ENCODE results near the gene TTLL12.
A peak's percentile ranks its signal among the peaks of the same experiment; 100 is the strongest.

TTLL12 gene

DNA sequence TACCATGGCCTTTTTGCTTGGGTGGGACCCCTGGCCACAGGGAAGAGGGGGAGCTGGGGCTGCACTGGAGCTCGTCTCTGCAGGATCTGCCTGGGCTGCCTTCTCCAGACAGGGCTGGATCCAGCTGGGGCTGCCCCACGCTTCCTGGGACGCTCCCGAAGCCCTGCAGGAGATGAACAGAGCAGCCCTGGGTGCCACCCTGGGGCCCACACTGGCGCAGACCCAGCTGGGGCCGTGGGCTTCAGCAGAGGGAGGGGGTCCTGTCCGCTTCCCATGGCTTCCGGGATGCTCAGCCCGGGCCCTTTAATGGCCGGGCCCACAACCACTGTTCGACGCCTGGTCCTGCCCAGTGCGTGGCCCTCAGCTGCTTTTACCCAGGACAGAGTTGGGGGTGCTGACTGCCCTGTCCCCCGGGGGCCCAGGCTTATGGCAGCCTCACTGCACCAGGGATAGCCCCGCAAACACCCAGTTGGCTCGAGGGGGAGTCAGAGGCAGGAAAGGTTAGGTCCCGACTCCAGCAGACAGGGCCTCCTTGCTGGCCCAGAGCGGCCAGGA is 23.6 kb downstream of the TTLL12 start:
- H2AFZ ChIP-seq (ENCODE audit: low read length), result no peak overlapping the region
- H3K4me2 ChIP-seq (ENCODE audit: low read length), result peak overlapping the region; percentile 37
- H3K4me1 ChIP-seq (ENCODE audit: insufficient read depth, low read length, severe bottlenecking), result peaks cover 25% of the 10 kb centered on the region

DNA sequence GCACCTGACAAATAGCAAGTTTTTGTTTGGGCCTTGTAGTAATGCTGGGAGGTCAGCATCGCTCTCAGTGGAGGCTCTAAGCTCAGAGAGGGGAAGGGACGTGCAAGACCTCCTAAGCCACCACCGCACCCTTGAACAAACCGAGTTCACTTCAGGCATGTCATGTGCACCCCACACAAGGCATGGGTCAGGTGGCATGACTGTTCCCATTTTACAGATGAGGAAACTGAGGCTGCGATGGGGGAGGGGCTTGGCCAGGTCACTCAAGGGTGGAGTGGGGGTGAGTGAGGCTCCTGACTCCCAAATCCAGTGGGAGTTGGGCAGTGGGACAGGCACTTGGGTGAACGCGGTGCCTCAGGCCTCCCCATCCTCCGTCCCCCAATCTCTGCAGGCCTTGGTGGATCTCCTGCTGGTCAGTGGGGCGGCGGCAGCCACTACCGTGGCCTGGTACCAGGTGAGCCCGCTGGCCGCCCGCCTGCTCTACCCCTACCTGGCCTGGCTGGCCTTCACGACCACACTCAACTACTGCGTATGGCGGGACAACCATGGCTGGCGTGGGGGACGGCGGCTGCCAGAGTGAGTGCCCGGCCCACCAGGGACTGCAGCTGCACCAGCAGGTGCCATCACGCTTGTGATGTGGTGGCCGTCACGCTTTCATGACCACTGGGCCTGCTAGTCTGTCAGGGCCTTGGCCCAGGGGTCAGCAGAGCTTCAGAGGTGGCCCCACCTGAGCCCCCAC is 24.4 kb downstream of the TTLL12 start:
- Histone ChIP-seq H2AFZ (ENCODE audit: low read length) (no peak overlapping the region), H3K4me3 (ENCODE audit: low read depth, low read length, poor library complexity, severe bottlenecking) (no peak overlapping the region), H4K20me1 (ENCODE audit: insufficient read depth, low read length) (no peaks in the 10 kb centered on the region), H3K9me3 (ENCODE audit: low read length) (no peaks in the 10 kb centered on the region), H3K9me2 (ENCODE audit: low read depth, low read length) (no peaks in the 10 kb centered on the region), H3K27me3 (ENCODE audit: insufficient read depth, low read length) (0 out of 2 replicates have a peak, but pooled peaks cover 13% of the 10 kb centered on the region), H3K79me2 (ENCODE audit: insufficient read depth, low read length) (no peaks in the 10 kb centered on the region), H3K36me3 (ENCODE audit: insufficient read depth, low read length) (peaks cover 8% of the 10 kb centered on the region), H3K4me1 (ENCODE audit: insufficient read depth, low read length, severe bottlenecking) (peaks cover 25% of the 10 kb centered on the region), H3F3A (ENCODE audit: insufficient read depth, low read length) (no peaks in the 10 kb centered on the region), H3K4me2 (ENCODE audit: low read length) (no peak overlapping the region), H3K9ac (ENCODE audit: low read length) (no peak overlapping the region), H3K27ac (ENCODE audit: low read depth, low read length, poor library complexity, severe bottlenecking) (no peak overlapping the region)
- TF ChIP-seq EZH2 (IDR thresholded peaks at IDR 0.05; ENCODE audit: borderline replicate concordance, low read length), result no peak

More for the DNA sequence above, 23.6 kb downstream of the TTLL12 start:
- no peaks in the 10 kb centered on the region for H4K20me1 ChIP-seq (ENCODE audit: insufficient read depth, low read length)
- H3K9me3 ChIP-seq (ENCODE audit: low read length), result no peaks in the 10 kb centered on the region
- H3K79me2 ChIP-seq (ENCODE audit: insufficient read depth, low read length), result no peaks in the 10 kb centered on the region
- peak overlapping the region; percentile 25 for H3K4me3 ChIP-seq (ENCODE audit: low read depth, low read length, poor library complexity, severe bottlenecking)
- no peak overlapping the region; the same call in 1 of the 2 replicates for H3K9ac ChIP-seq (ENCODE audit: low read length)
- H3F3A ChIP-seq (ENCODE audit: insufficient read depth, low read length), result no peaks in the 10 kb centered on the region
- H3K36me3 ChIP-seq (ENCODE audit: insufficient read depth, low read length), result peaks cover 15% of the 10 kb centered on the region
- no peaks in the 10 kb centered on the region for H3K9me2 ChIP-seq (ENCODE audit: low read depth, low read length)
- no peak for TF ChIP-seq EZH2 (IDR thresholded peaks at IDR 0.05; ENCODE audit: borderline replicate concordance, low read length)
- TF ChIP-seq, protein P1, sequence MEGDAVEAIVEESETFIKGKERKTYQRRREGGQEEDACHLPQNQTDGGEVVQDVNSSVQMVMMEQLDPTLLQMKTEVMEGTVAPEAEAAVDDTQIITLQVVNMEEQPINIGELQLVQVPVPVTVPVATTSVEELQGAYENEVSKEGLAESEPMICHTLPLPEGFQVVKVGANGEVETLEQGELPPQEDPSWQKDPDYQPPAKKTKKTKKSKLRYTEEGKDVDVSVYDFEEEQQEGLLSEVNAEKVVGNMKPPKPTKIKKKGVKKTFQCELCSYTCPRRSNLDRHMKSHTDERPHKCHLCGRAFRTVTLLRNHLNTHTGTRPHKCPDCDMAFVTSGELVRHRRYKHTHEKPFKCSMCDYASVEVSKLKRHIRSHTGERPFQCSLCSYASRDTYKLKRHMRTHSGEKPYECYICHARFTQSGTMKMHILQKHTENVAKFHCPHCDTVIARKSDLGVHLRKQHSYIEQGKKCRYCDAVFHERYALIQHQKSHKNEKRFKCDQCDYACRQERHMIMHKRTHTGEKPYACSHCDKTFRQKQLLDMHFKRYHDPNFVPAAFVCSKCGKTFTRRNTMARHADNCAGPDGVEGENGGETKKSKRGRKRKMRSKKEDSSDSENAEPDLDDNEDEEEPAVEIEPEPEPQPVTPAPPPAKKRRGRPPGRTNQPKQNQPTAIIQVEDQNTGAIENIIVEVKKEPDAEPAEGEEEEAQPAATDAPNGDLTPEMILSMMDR (IDR thresholded peaks at IDR 0.05; ENCODE audit: low read length), result no peak
- 0 out of 2 replicates have a peak, but pooled peaks cover 13% of the 10 kb centered on the region for H3K27me3 ChIP-seq (ENCODE audit: insufficient read depth, low read length)
- no peak overlapping the region for H3K27ac ChIP-seq (ENCODE audit: low read depth, low read length, poor library complexity, severe bottlenecking)

DNA sequence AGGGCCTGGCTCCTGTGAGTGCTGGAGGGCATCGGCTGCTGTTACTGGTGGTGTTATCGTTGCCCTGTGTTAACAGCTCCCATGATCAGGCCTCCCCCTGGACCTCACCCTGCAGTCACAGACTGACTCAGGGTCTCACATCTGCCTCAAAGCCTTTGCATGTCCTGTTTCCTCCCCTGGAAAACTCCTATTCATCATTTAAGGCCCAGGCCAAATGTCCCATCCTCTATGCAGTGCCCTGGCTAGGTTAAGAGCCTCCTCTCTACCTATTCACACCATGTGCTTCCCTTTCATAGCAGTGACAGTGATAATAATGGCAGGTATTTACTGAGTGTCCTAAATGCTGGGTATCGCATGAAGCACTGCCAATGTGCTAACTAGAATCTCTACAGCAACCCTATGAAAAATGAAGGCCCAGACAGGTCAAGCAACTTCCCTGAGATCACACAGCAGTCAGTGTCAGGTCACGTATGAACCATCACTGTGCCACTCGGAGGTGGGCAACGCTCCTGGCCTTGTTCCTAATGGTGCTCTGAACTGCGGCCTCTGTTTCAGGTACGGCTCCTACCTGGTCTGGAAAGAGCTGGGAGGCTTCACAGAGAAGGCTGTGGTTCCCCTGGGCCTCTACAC is 26.3 kb downstream of the TTLL12 start:
- H3K27me3 ChIP-seq (ENCODE audit: insufficient read depth, low read length), result 0 out of 2 replicates have a peak, but pooled peaks cover 17% of the 10 kb centered on the region
- no peaks in the 10 kb centered on the region for H3K9me2 ChIP-seq (ENCODE audit: low read depth, low read length)
- no peaks in the 10 kb centered on the region for H3K9me3 ChIP-seq (ENCODE audit: low read length)
- no peaks in the 10 kb centered on the region for H3F3A ChIP-seq (ENCODE audit: insufficient read depth, low read length)
- no peak overlapping the region for H3K4me2 ChIP-seq (ENCODE audit: low read length)
- H3K79me2 ChIP-seq (ENCODE audit: insufficient read depth, low read length), result no peaks in the 10 kb centered on the region
- H3K36me3 ChIP-seq (ENCODE audit: insufficient read depth, low read length), result no peaks in the 10 kb centered on the region
- H3K9ac ChIP-seq (ENCODE audit: low read length), result no peak overlapping the region
- no peak overlapping the region for H2AFZ ChIP-seq (ENCODE audit: low read length)
- H3K4me1 ChIP-seq (ENCODE audit: insufficient read depth, low read length, severe bottlenecking), result peaks cover 25% of the 10 kb centered on the region
- no peak overlapping the region for H3K4me3 ChIP-seq (ENCODE audit: low read depth, low read length, poor library complexity, severe bottlenecking)
- no peaks in the 10 kb centered on the region for H4K20me1 ChIP-seq (ENCODE audit: insufficient read depth, low read length)
- no peak overlapping the region for H3K27ac ChIP-seq (ENCODE audit: low read depth, low read length, poor library complexity, severe bottlenecking)
- TF ChIP-seq, protein P1 (IDR thresholded peaks at IDR 0.05; ENCODE audit: low read length), result no peak
- TF ChIP-seq EZH2 (IDR thresholded peaks at IDR 0.05; ENCODE audit: borderline replicate concordance, low read length), result no peak

All from OCI-LY1 (cell line).